ENCODE data around the gene GPBP1.

Gene GPBP1

DNA sequence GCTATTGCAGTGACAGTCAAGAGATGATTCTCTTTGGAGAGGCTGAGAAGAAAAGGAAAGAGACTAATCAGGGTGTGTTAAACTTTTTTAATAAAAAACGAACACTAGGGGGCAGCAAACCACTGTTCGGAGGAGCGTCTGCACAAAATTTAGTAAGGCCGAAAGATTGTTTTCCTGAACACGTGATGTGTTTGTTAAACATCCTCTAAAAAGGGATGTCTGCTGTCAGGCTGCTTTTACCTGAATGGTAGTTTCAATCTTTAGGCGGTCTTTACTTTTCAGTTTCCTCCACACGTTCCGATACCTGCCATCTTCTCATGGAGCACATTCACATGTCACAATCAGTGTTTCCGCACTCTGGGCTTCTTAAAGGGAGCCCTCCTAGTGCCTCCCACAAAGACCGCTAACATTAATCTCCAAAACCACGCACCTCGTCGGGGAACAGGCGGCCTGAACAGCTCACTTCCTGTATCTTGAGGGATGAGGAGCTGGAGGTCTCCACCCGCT lies 125.2 kb downstream of the GPBP1 start:
- H3K27ac ChIP-seq (ENCODE audit: low read depth, low read length): no peak overlapping the region
- peak overlapping the region; percentile 39 for H4K91ac ChIP-seq (ENCODE audit: low read depth, low read length)
- H3K27me3 ChIP-seq (ENCODE audit: insufficient read depth, low read length): no peaks in the 10 kb centered on the region
- no peak overlapping the region for H3K18ac ChIP-seq (ENCODE audit: low read length)
- H3K79me1 ChIP-seq (ENCODE audit: low read length): peaks cover 5% of the 10 kb centered on the region
- H3K4me3 ChIP-seq (ENCODE audit: low read depth, low read length): no peak overlapping the region
- H3K4ac ChIP-seq (ENCODE audit: low read depth, low read length): no peak overlapping the region
- H2AFZ ChIP-seq (ENCODE audit: insufficient read depth, low read length, poor library complexity): peak overlapping the region; percentile 74
- H3K4me2 ChIP-seq (ENCODE audit: low read length): no peak overlapping the region
- H2BK120ac ChIP-seq (ENCODE audit: insufficient read depth, low read length, poor library complexity): no peak overlapping the region
- H3K36me3 ChIP-seq (ENCODE audit: control insufficient read depth in 1 of 2, insufficient read depth in 2 of 2, low read length in 2 of 2): no peaks in the 10 kb centered on the region
- H2BK12ac ChIP-seq (ENCODE audit: low read length): peak overlapping the region; percentile 76
- peak overlapping the region; percentile 32 for H4K12ac ChIP-seq (ENCODE audit: low read depth, low read length)
- peak overlapping the region; percentile 45 for H2AK5ac ChIP-seq (ENCODE audit: low read length)
- H4K8ac ChIP-seq (ENCODE audit: low read depth, low read length): peak overlapping the region; percentile 82
- H3K9me3 ChIP-seq (ENCODE audit: insufficient read depth, low read depth, low read length): no peaks in the 10 kb centered on the region
- DNase-seq: peak; percentile 47 to 95
- H3K79me2 ChIP-seq (ENCODE audit: control insufficient read depth, insufficient read depth, low read length, poor library complexity): no peaks in the 10 kb centered on the region
- no peak overlapping the region for H3K9ac ChIP-seq (ENCODE audit: low read length)
- no peak overlapping the region for H2BK5ac ChIP-seq (ENCODE audit: low read depth, low read length, poor library complexity)
- no CpG with 5 or more reads among the region's 15 CpGs for WGBS (ENCODE audit: extremely low coverage, insufficient coverage, insufficient read length)
- H3K4me1 ChIP-seq (ENCODE audit: control insufficient read depth in 1 of 2, insufficient read depth in 2 of 2, low read length in 2 of 2): peaks cover 0 to 3% of the 10 kb centered on the region in 2 experiments
- H3K14ac ChIP-seq (ENCODE audit: low read length): no peak overlapping the region
- H3K23ac ChIP-seq (ENCODE audit: low read length): no peak overlapping the region

DNA sequence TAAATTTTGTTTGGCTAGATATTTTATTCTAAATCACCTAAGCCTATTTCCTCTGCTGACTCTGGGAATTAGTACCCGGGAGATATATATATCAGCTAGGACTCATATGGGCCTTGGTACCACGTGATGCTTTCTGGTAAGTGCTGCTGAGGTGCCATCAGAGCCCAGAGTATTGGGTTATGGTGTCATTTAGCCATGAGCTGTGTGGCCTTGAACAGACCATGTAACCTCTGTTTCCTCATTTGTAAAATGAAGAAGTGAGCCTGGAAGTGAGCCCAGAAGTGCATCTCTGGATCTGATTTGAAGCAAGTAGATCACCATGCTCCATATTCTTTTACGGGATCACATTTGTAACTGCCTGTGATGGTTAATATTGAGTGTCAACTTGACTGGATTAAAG lies 126.1 kb downstream of the GPBP1 start:
- Histone ChIP-seq H3K9ac (ENCODE audit: low read length) (no peak overlapping the region), H4K8ac (ENCODE audit: low read depth, low read length) (no peak overlapping the region), H4K91ac (ENCODE audit: low read depth, low read length) (no peak overlapping the region), H3K36me3 (ENCODE audit: control insufficient read depth in 1 of 2, insufficient read depth in 2 of 2, low read length in 2 of 2) (no peaks in the 10 kb centered on the region), H3K27ac (ENCODE audit: low read depth, low read length) (no peak overlapping the region), H2BK5ac (ENCODE audit: low read depth, low read length, poor library complexity) (no peak overlapping the region), H3K18ac (ENCODE audit: low read length) (no peak overlapping the region), H2BK120ac (ENCODE audit: insufficient read depth, low read length, poor library complexity) (no peak overlapping the region), H3K9me3 (ENCODE audit: insufficient read depth, low read depth, low read length) (no peaks in the 10 kb centered on the region), H3K23ac (ENCODE audit: low read length) (no peak overlapping the region), H3K4me2 (ENCODE audit: low read length) (no peak overlapping the region), H2AK5ac (ENCODE audit: low read length) (no peak overlapping the region), H3K27me3 (ENCODE audit: insufficient read depth, low read length) (no peaks in the 10 kb centered on the region), H2BK12ac (ENCODE audit: low read length) (no peak overlapping the region), H4K12ac (ENCODE audit: low read depth, low read length) (no peak overlapping the region), H3K14ac (ENCODE audit: low read length) (no peak overlapping the region), H3K4me3 (ENCODE audit: low read depth, low read length) (no peak overlapping the region), H3K4ac (ENCODE audit: low read depth, low read length) (no peak overlapping the region), H3K79me2 (ENCODE audit: control insufficient read depth, insufficient read depth, low read length, poor library complexity) (no peaks in the 10 kb centered on the region), H2AFZ (ENCODE audit: insufficient read depth, low read length, poor library complexity) (no peak overlapping the region), H3K4me1 (ENCODE audit: control insufficient read depth in 1 of 2, insufficient read depth in 2 of 2, low read length in 2 of 2) (peaks cover 0 to 3% of the 10 kb centered on the region in 2 experiments), H3K79me1 (ENCODE audit: low read length) (peaks cover 5% of the 10 kb centered on the region)
- WGBS (ENCODE audit: extremely low coverage, insufficient coverage, insufficient read length): no CpG with 5 or more reads among the region's 3 CpGs
- no peak for DNase-seq

DNA sequence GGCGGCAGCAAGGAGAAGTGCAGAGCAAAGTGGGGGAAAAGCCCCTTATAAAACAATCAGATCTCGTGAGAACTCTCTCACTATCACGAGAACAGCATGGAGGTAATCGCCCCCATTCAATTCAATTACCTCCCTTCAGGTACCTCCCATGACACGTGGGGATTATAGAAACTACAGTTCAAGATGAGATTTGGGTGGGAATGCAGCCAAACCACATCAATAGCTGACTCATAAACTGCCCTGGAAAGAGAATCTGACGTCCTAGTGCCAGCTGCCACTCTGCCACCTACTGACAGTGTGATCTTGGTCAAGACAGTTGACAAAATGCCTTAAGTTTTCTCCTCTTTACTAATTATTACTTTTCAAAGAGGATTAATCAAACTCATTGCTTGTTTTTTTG lies 128.3 kb downstream of the GPBP1 start:
- Histone ChIP-seq H3K79me2 (ENCODE audit: control insufficient read depth, insufficient read depth, low read length, poor library complexity) (no peaks in the 10 kb centered on the region), H3K23ac (ENCODE audit: low read length) (no peak overlapping the region), H3K4me1 (ENCODE audit: control insufficient read depth in 1 of 2, insufficient read depth in 2 of 2, low read length in 2 of 2) (peaks cover 0 to 3% of the 10 kb centered on the region in 2 experiments), H3K4ac (ENCODE audit: low read depth, low read length) (no peak overlapping the region), H4K12ac (ENCODE audit: low read depth, low read length) (no peak overlapping the region), H3K4me2 (ENCODE audit: low read length) (no peak overlapping the region), H2AK5ac (ENCODE audit: low read length) (no peak overlapping the region), H3K9me3 (ENCODE audit: insufficient read depth, low read depth, low read length) (peaks cover 1% of the 10 kb centered on the region), H2BK120ac (ENCODE audit: insufficient read depth, low read length, poor library complexity) (no peak overlapping the region), H3K4me3 (ENCODE audit: low read depth, low read length) (no peak overlapping the region), H4K8ac (ENCODE audit: low read depth, low read length) (no peak overlapping the region), H3K9ac (ENCODE audit: low read length) (no peak overlapping the region), H3K79me1 (ENCODE audit: low read length) (peaks cover 5% of the 10 kb centered on the region), H3K27ac (ENCODE audit: low read depth, low read length) (no peak overlapping the region), H3K14ac (ENCODE audit: low read length) (no peak overlapping the region), H2AFZ (ENCODE audit: insufficient read depth, low read length, poor library complexity) (no peak overlapping the region), H3K18ac (ENCODE audit: low read length) (no peak overlapping the region), H3K27me3 (ENCODE audit: insufficient read depth, low read length) (no peaks in the 10 kb centered on the region), H4K91ac (ENCODE audit: low read depth, low read length) (no peak overlapping the region), H3K36me3 (ENCODE audit: control insufficient read depth in 1 of 2, insufficient read depth in 2 of 2, low read length in 2 of 2) (no peaks in the 10 kb centered on the region), H2BK5ac (ENCODE audit: low read depth, low read length, poor library complexity) (no peak overlapping the region), H2BK12ac (ENCODE audit: low read length) (no peak overlapping the region)
- DNase-seq: peak in 1 of 2 donors; percentile 14
- no CpG with 5 or more reads among the region's 6 CpGs for WGBS (ENCODE audit: extremely low coverage, insufficient coverage, insufficient read length)

- no peak overlapping the region for H3K23ac ChIP-seq (ENCODE audit: low read length)
- H3K9ac ChIP-seq (ENCODE audit: low read length): no peak overlapping the region
- H4K8ac ChIP-seq (ENCODE audit: low read depth, low read length): no peak overlapping the region
- no peaks in the 10 kb centered on the region for H3K79me2 ChIP-seq (ENCODE audit: control insufficient read depth, insufficient read depth, low read length, poor library complexity)
- H3K18ac ChIP-seq (ENCODE audit: low read length): no peak overlapping the region
- no peak overlapping the region for H2AK5ac ChIP-seq (ENCODE audit: low read length)
- no peak overlapping the region for H3K4me2 ChIP-seq (ENCODE audit: low read length)
- H4K12ac ChIP-seq (ENCODE audit: low read depth, low read length): no peak overlapping the region
- H3K4me1 ChIP-seq (ENCODE audit: control insufficient read depth in 1 of 2, insufficient read depth in 2 of 2, low read length in 2 of 2): peaks cover 0 to 3% of the 10 kb centered on the region in 2 experiments
- H2BK120ac ChIP-seq (ENCODE audit: insufficient read depth, low read length, poor library complexity): no peak overlapping the region
- H3K27ac ChIP-seq (ENCODE audit: low read depth, low read length): no peak overlapping the region
- no peaks in the 10 kb centered on the region for H3K27me3 ChIP-seq (ENCODE audit: insufficient read depth, low read length)
- no peak overlapping the region for H2AFZ ChIP-seq (ENCODE audit: insufficient read depth, low read length, poor library complexity)
- H2BK12ac ChIP-seq (ENCODE audit: low read length): no peak overlapping the region
- no peaks in the 10 kb centered on the region for H3K36me3 ChIP-seq (ENCODE audit: control insufficient read depth in 1 of 2, insufficient read depth in 2 of 2, low read length in 2 of 2)
- no peak overlapping the region for H3K4me3 ChIP-seq (ENCODE audit: low read depth, low read length)
- H2BK5ac ChIP-seq (ENCODE audit: low read depth, low read length, poor library complexity): no peak overlapping the region
- H3K14ac ChIP-seq (ENCODE audit: low read length): no peak overlapping the region
- DNase-seq: no peak
- no peak overlapping the region for H4K91ac ChIP-seq (ENCODE audit: low read depth, low read length)
- H3K79me1 ChIP-seq (ENCODE audit: low read length): peaks cover 5% of the 10 kb centered on the region
- H3K4ac ChIP-seq (ENCODE audit: low read depth, low read length): no peak overlapping the region
- peaks cover 3% of the 10 kb centered on the region for H3K9me3 ChIP-seq (ENCODE audit: insufficient read depth, low read depth, low read length)
These were observed 128.8 kb downstream of the GPBP1 start for GRCh38 chr5:57302643-57303042.
